ENCODE results near the gene SMOC2. TPM values are rescaled to one million over a fixed set of nuclear protein-coding genes. Genes with fewer than 3 reads are reported as not detected.

SMOC2 gene
- polyA plus RNA-seq, 3 donors: not detected

GRCh38 chr6:168589275-168589674, 148.3 kb downstream of the SMOC2 start:
- 86% methylated on average over 1 of the region's 2 CpGs for WGBS (ENCODE audit: insufficient coverage)
- Histone ChIP-seq H3K27ac (ENCODE audit: low read depth in 1 of 2, low read length in 2 of 2) (no peak overlapping the region), H3K36me3 (replicated peaks in 1 of 2; ENCODE audit: control insufficient read depth in 1 of 2, insufficient read depth in 2 of 2, low read length in 2 of 2) (no peaks in the 10 kb centered on the region), H3K27me3 (ENCODE audit: control insufficient read depth in 2 of 2, insufficient read depth in 2 of 2, low read length in 2 of 2) (no peaks in the 10 kb centered on the region), H4K20me1 (ENCODE audit: insufficient read depth, low read length) (no peaks in the 10 kb centered on the region), H3K4me1 (ENCODE audit: control insufficient read depth in 1 of 2, insufficient read depth in 2 of 2, low read length in 2 of 2) (no peaks in the 10 kb centered on the region), H2AFZ (ENCODE audit: insufficient read depth, low read depth, low read length, poor library complexity, severe bottlenecking) (no peak overlapping the region), H3K4me3 (replicated peaks in 1 of 3; ENCODE audit: low read depth in 2 of 3, low read length in 3 of 3) (no peak overlapping the region), H3K79me2 (ENCODE audit: insufficient read depth, low read length) (no peaks in the 10 kb centered on the region), H3K4me2 (replicated peaks; ENCODE audit: extremely low read depth, low read length, poor library complexity, severe bottlenecking) (no peak overlapping the region), H3K9ac (ENCODE audit: insufficient read depth, low read length, poor library complexity, severe bottlenecking) (no peak overlapping the region), H3K9me3 (replicated peaks in 1 of 2; ENCODE audit: control insufficient read depth in 1 of 2, insufficient read depth in 1 of 2, low read length in 2 of 2) (peaks cover 0 to 24% of the 10 kb centered on the region in 2 donors)
- intact Hi-C loops (cut with micrococcal nuclease): no loop called here
- no peak for TF ChIP-seq CTCF (IDR thresholded peaks at IDR 0.05)
- Mint-ChIP-seq H3K27me3 (ENCODE audit: low read depth in 3 of 3) (peaks cover 0 to 1% (median 1%) of the 10 kb centered on the region in 3 donors), H3K27ac (no peak overlapping the region), H3K4me3 (no peak overlapping the region), H3K4me1 (no peaks in the 10 kb centered on the region), H3K36me3 (no peaks in the 10 kb centered on the region), H3K9me3 (peaks cover 3 to 19% (median 6%) of the 10 kb centered on the region in 7 donors)
- no peak for DNase-seq

GRCh38 chr6:168590406-168590805, 149.4 kb downstream of the SMOC2 start:
- 68% methylated on average over 6 of the region's 10 CpGs for WGBS (ENCODE audit: insufficient coverage)
- H3K4me1 Mint-ChIP-seq: no peaks in the 10 kb centered on the region

More at GRCh38 chr6:168590406-168590805, 149.4 kb downstream of the SMOC2 start:
- no peak for DNase-seq
- no peak overlapping the region for H3K9ac ChIP-seq (ENCODE audit: insufficient read depth, low read length, poor library complexity, severe bottlenecking)
- no peaks in the 10 kb centered on the region for H3K4me1 ChIP-seq (ENCODE audit: control insufficient read depth in 1 of 2, insufficient read depth in 2 of 2, low read length in 2 of 2)
- no peak overlapping the region for H3K27ac ChIP-seq (ENCODE audit: low read depth in 1 of 2, low read length in 2 of 2)
- Mint-ChIP-seq H3K27me3 (ENCODE audit: low read depth in 3 of 3) (peaks cover 0 to 1% (median 0%) of the 10 kb centered on the region in 3 donors), H3K36me3 (no peaks in the 10 kb centered on the region), H3K9me3 (peaks cover 3 to 25% (median 10%) of the 10 kb centered on the region in 7 donors), H3K4me3 (no peak overlapping the region), H3K27ac (no peak overlapping the region)
- no peaks in the 10 kb centered on the region for H4K20me1 ChIP-seq (ENCODE audit: insufficient read depth, low read length)
- H3K4me3 ChIP-seq (replicated peaks in 1 of 3; ENCODE audit: low read depth in 2 of 3, low read length in 3 of 3): no peak overlapping the region
- H2AFZ ChIP-seq (ENCODE audit: insufficient read depth, low read depth, low read length, poor library complexity, severe bottlenecking): no peak overlapping the region
- no peaks in the 10 kb centered on the region for H3K36me3 ChIP-seq (replicated peaks in 1 of 2; ENCODE audit: control insufficient read depth in 1 of 2, insufficient read depth in 2 of 2, low read length in 2 of 2)
- H3K79me2 ChIP-seq (ENCODE audit: insufficient read depth, low read length): no peaks in the 10 kb centered on the region
- no peak overlapping the region for H3K4me2 ChIP-seq (replicated peaks; ENCODE audit: extremely low read depth, low read length, poor library complexity, severe bottlenecking)
- H3K9me3 ChIP-seq (replicated peaks in 1 of 2; ENCODE audit: control insufficient read depth in 1 of 2, insufficient read depth in 1 of 2, low read length in 2 of 2): peaks cover 7 to 31% of the 10 kb centered on the region in 2 donors
- TF ChIP-seq CTCF (IDR thresholded peaks at IDR 0.05): no peak
- no peaks in the 10 kb centered on the region for H3K27me3 ChIP-seq (ENCODE audit: control insufficient read depth in 2 of 2, insufficient read depth in 2 of 2, low read length in 2 of 2)
- intact Hi-C loops (cut with micrococcal nuclease): no loop called here

All from CD14-positive monocyte (primary cell).